Uterus (tissue), 4 donors: ENCODE measurements around the gene ACSF3. TPM values are rescaled to one million over a fixed set of nuclear protein-coding genes. Genes with fewer than 3 reads are reported as not detected.
"Not testable (repeated sequence)": the region's sequence is repeated elsewhere in the genome, so short reads cannot be mapped to it uniquely, and the experiment has no call there.

Experiments
- DNase-seq, 2 donors: peaks; one replicate each; pipeline ENCODE4 v3.0.0-alpha.2; 2019 to 2020
- H3K27ac ChIP-seq, 2 donors: fragments of 200-600 bp; sonication (generic); 1 replicate in 1 of 2; 2 replicates in 1 of 2; pipeline ENCODE4 v1.5.1; 2016 to 2018
- H3K27me3 ChIP-seq, 2 donors: fragments of 200-600 bp; sonication (generic); one replicate each; pipeline ENCODE4 v1.5.1; 2018 to 2019; ENCODE audit warnings: control low read depth in 1 of 2
- H3K36me3 ChIP-seq, 2 donors: fragments of 200-600 bp; sonication (generic); one replicate each; pipeline ENCODE4 v1.5.1; 2019; ENCODE audit warnings: control low read depth in 1 of 2
- H3K4me1 ChIP-seq, 2 donors: fragments of 200-600 bp; sonication (generic); one replicate each; pipeline ENCODE4 v1.5.1; 2018 to 2019; ENCODE audit warnings: control low read depth in 1 of 2
- H3K4me3 ChIP-seq, 2 donors: fragments of 200-600 bp; sonication (generic); 1 replicate in 1 of 2; 2 replicates in 1 of 2; pipeline ENCODE4 v1.5.1; 2018 to 2019; ENCODE audit warnings: mild to moderate bottlenecking in 1 of 2
- H3K9me3 ChIP-seq, 2 donors: fragments of 200-600 bp; sonication (generic); one replicate each; pipeline ENCODE4 v1.5.1; 2019; ENCODE audit warnings: control low read depth in 1 of 2
- CTCF ChIP-seq, 4 experiments: fragments of 200-600 bp in 2 of 4; fragments of 450-650 bp in 2 of 4; sonication (generic) in 2 of 4; IDR thresholded peaks; one replicate each; pipeline ENCODE4 v1.5.1; 2016 to 2019; ENCODE audit warnings: antibody characterized with exemption in 4 of 4, mild to moderate bottlenecking in 2 of 4, moderate library complexity in 1 of 4
- POLR2A ChIP-seq, 2 donors: fragments of 450-650 bp; IDR thresholded peaks; one replicate each; pipeline ENCODE4 v1.6.1; 2016; ENCODE audit warnings: antibody characterized with exemption in 2 of 2, mild to moderate bottlenecking in 1 of 2, moderate library complexity in 1 of 2
- intact Hi-C: fragments of 100-400 bp; cut with DNase I; formaldehyde crosslinking; loops from one replicate; pipeline ENCODE4 v1.15.1; 2023; ENCODE audit warnings: low total_unique reads
- total RNA-seq, 4 donors: library from RNA; depleted of rRNA in 3 of 4; stranded (reverse); fragments of >200 nt in 3 of 4; gene quantifications; one replicate each; pipeline versions ENCODE4 v1.1.0 to v1.2.4, GENCODE V29; 2014 to 2023
- donor health status: DM: yes; HTN: yes; CAD: no.

ACSF3 gene
- total RNA-seq, 4 donors from 2014 or later: 7.4 to 39.0 (median 18.2) TPM

GRCh38 chr16:89187032-89187769 is 93.5 kb downstream of the ACSF3 start:
- Histone ChIP-seq H3K9me3 (no peaks in the 10 kb centered on the region), H3K4me3 (no peak overlapping the region), H3K27me3 (no peaks in the 10 kb centered on the region), H3K27ac (no peak overlapping the region), H3K4me1 (peaks cover 0 to 7% of the 10 kb centered on the region in 2 donors), H3K36me3 (no peaks in the 10 kb centered on the region)
- intact Hi-C loops: no loop called here
- no peak for DNase-seq
- no peak for TF ChIP-seq CTCF (IDR thresholded peaks at IDR 0.05)
- no peak for TF ChIP-seq POLR2A (IDR thresholded peaks at IDR 0.05)

GRCh38 chr16:89187770-89188392 is 94.2 kb downstream of the ACSF3 start:
- Histone ChIP-seq H3K27me3 (no peaks in the 10 kb centered on the region), H3K4me1 (peaks cover 0 to 8% of the 10 kb centered on the region in 2 donors), H3K27ac (no peak overlapping the region), H3K9me3 (no peaks in the 10 kb centered on the region), H3K4me3 (no peak overlapping the region), H3K36me3 (no peaks in the 10 kb centered on the region)
- no peak for DNase-seq
- intact Hi-C loops: no loop called here
- TF ChIP-seq POLR2A (IDR thresholded peaks at IDR 0.05) (no peak), CTCF (IDR thresholded peaks at IDR 0.05) (no peak)

GRCh38 chr16:89188471-89189357 is 95.1 kb downstream of the ACSF3 start:
- H3K4me1 ChIP-seq, H3K36me3 ChIP-seq, H3K9me3 ChIP-seq, intact Hi-C loops, H3K27me3 ChIP-seq, H3K27ac ChIP-seq, H3K4me3 ChIP-seq, DNase-seq: not testable (repeated sequence)

GRCh38 chr16:89189358-89190025 is 95.8 kb downstream of the ACSF3 start:
- Histone ChIP-seq H3K36me3 (no peaks in the 10 kb centered on the region), H3K4me3 (no peak overlapping the region), H3K9me3 (no peaks in the 10 kb centered on the region), H3K27ac (no peak overlapping the region), H3K4me1 (peaks cover 0 to 8% of the 10 kb centered on the region in 2 donors), H3K27me3 (no peaks in the 10 kb centered on the region)
- TF ChIP-seq CTCF (IDR thresholded peaks at IDR 0.05) (no peak), POLR2A (IDR thresholded peaks at IDR 0.05) (no peak)
- no peak for DNase-seq
- intact Hi-C loops: no loop called here

- H3K27me3 ChIP-seq: no peaks in the 10 kb centered on the region
- peaks cover 0 to 8% of the 10 kb centered on the region in 2 donors for H3K4me1 ChIP-seq
- H3K9me3 ChIP-seq: no peaks in the 10 kb centered on the region
- no peak for DNase-seq
- no peak for TF ChIP-seq POLR2A (IDR thresholded peaks at IDR 0.05)
- TF ChIP-seq CTCF (IDR thresholded peaks at IDR 0.05): no peak
- no peak overlapping the region for H3K27ac ChIP-seq
- intact Hi-C loops: no loop called here
- no peaks in the 10 kb centered on the region for H3K36me3 ChIP-seq
- no peak overlapping the region for H3K4me3 ChIP-seq
Observed at GRCh38 chr16:89190150-89190958, 96.7 kb downstream of the ACSF3 start.
